ENCODE results near the gene DNMT3A.

Gene DNMT3A

GRCh38 chr2:25358249-25358815 is 16.6 kb upstream of the DNMT3A start:
- no peak for TF ChIP-seq CTCF (IDR thresholded peaks at IDR 0.05; ENCODE audit: low read depth, low read length)
- Histone ChIP-seq H3K36me3 (no peaks in the 10 kb centered on the region), H3K27ac (no peak overlapping the region), H3K4me3 (ENCODE audit: low read depth, low read length) (no peak overlapping the region), H3K27me3 (ENCODE audit: insufficient read depth, low read depth, severe bottlenecking) (no peaks in the 10 kb centered on the region), H3K9me3 (ENCODE audit: severe bottlenecking) (peaks cover 9% of the 10 kb centered on the region)
- DNase-seq, result no peak

GRCh38 chr2:25356088-25356487 is 14.4 kb upstream of the DNMT3A start:
- H3K4me3 ChIP-seq (ENCODE audit: low read depth, low read length), result no peak overlapping the region
- no peak for TF ChIP-seq CTCF (IDR thresholded peaks at IDR 0.05; ENCODE audit: low read depth, low read length)
- no peaks in the 10 kb centered on the region for H3K27me3 ChIP-seq (ENCODE audit: insufficient read depth, low read depth, severe bottlenecking)
- H3K9me3 ChIP-seq (ENCODE audit: severe bottlenecking), result peaks cover 5% of the 10 kb centered on the region
- DNase-seq, result no peak
- H3K27ac ChIP-seq, result no peak overlapping the region
- no peaks in the 10 kb centered on the region for H3K36me3 ChIP-seq

GRCh38 chr2:25355270-25355669 is 13.5 kb upstream of the DNMT3A start:
- Histone ChIP-seq H3K9me3 (ENCODE audit: severe bottlenecking) (peaks cover 5% of the 10 kb centered on the region), H3K4me3 (ENCODE audit: low read depth, low read length) (no peak overlapping the region), H3K27me3 (ENCODE audit: insufficient read depth, low read depth, severe bottlenecking) (no peaks in the 10 kb centered on the region), H3K36me3 (no peaks in the 10 kb centered on the region), H3K27ac (no peak overlapping the region)
- DNase-seq, result no peak
- no peak for TF ChIP-seq CTCF (IDR thresholded peaks at IDR 0.05; ENCODE audit: low read depth, low read length)

- Histone ChIP-seq H3K27ac (no peak overlapping the region), H3K4me3 (ENCODE audit: low read depth, low read length) (no peak overlapping the region), H3K9me3 (ENCODE audit: severe bottlenecking) (peaks cover 5% of the 10 kb centered on the region), H3K36me3 (no peaks in the 10 kb centered on the region), H3K27me3 (ENCODE audit: insufficient read depth, low read depth, severe bottlenecking) (no peaks in the 10 kb centered on the region)
- TF ChIP-seq CTCF (IDR thresholded peaks at IDR 0.05; ENCODE audit: low read depth, low read length), result no peak
- no peak for DNase-seq
Observed at GRCh38 chr2:25354116-25354515, 12.4 kb upstream of the DNMT3A start.

GRCh38 chr2:25349397-25349796 is 7.7 kb upstream of the DNMT3A start:
- Histone ChIP-seq H3K27me3 (ENCODE audit: insufficient read depth, low read depth, severe bottlenecking) (no peaks in the 10 kb centered on the region), H3K9me3 (ENCODE audit: severe bottlenecking) (no peaks in the 10 kb centered on the region), H3K27ac (no peak overlapping the region), H3K36me3 (no peaks in the 10 kb centered on the region), H3K4me3 (ENCODE audit: low read depth, low read length) (no peak overlapping the region)
- TF ChIP-seq CTCF (IDR thresholded peaks at IDR 0.05; ENCODE audit: low read depth, low read length), result no peak
- DNase-seq, result no peak

- no peak for DNase-seq
- no peak overlapping the region for H3K27ac ChIP-seq
- no peaks in the 10 kb centered on the region for H3K9me3 ChIP-seq (ENCODE audit: severe bottlenecking)
Observed at GRCh38 chr2:25347846-25348245, 6.1 kb upstream of the DNMT3A start.

More at GRCh38 chr2:25347846-25348245, 6.1 kb upstream of the DNMT3A start:
- H3K36me3 ChIP-seq, result no peaks in the 10 kb centered on the region
- H3K4me3 ChIP-seq (ENCODE audit: low read depth, low read length), result no peak overlapping the region
- H3K27me3 ChIP-seq (ENCODE audit: insufficient read depth, low read depth, severe bottlenecking), result no peaks in the 10 kb centered on the region
- no peak for TF ChIP-seq CTCF (IDR thresholded peaks at IDR 0.05; ENCODE audit: low read depth, low read length)
